GM12801 (cell line): ENCODE data around the gene CYFIP2.

Experiments
- CTCF ChIP-seq: IDR thresholded peaks from one replicate; pipeline ENCODE4 v1.5.1; 2011; ENCODE audit warnings: control low read depth; ENCODE audit not compliant: insufficient read length; ENCODE audit errors: extremely low read depth

Gene CYFIP2

GRCh38 chr5:157356576-157356975, 90.7 kb downstream of the CYFIP2 start:
- no peak for TF ChIP-seq CTCF

GRCh38 chr5:157357823-157358222, 91.9 kb downstream of the CYFIP2 start:
- no peak for TF ChIP-seq CTCF

- no peak for TF ChIP-seq CTCF
These were observed 92.9 kb downstream of the CYFIP2 start for GRCh38 chr5:157358871-157359270.

- TF ChIP-seq CTCF, result no peak
These were observed 93.6 kb downstream of the CYFIP2 start for GRCh38 chr5:157359356-157360055.

- TF ChIP-seq CTCF, result no peak
These were observed 96.1 kb downstream of the CYFIP2 start for GRCh38 chr5:157362012-157362411.

- TF ChIP-seq CTCF, result no peak
These were observed 96.6 kb downstream of the CYFIP2 start for GRCh38 chr5:157362502-157362901.

- TF ChIP-seq CTCF, result no peak
These were observed 97.1 kb downstream of the CYFIP2 start for GRCh38 chr5:157362982-157363381.
